Neural cell (in vitro differentiated cells): ENCODE data around the gene SDC3. TPM values are rescaled to one million over a fixed set of nuclear protein-coding genes. Genes with fewer than 3 reads are reported as not detected.

Experiments used
- H2AFZ ChIP-seq: fragments of 200-600, 300-800 bp; sonication (generic), shearing (Covaris generic); 2 replicates; pipeline ENCODE4 v1.6.0; 2014; ENCODE audit warnings: low read depth, mild to moderate bottlenecking, antibody characterized with exemption, low read length, moderate library complexity
- H3F3A ChIP-seq: fragments of 200-600 bp; shearing (Covaris generic); 2 replicates; pipeline ENCODE4 v1.6.1; 2016; ENCODE audit warnings: mild to moderate bottlenecking, moderate library complexity, mixed read lengths, antibody characterized with exemption, low read length; ENCODE audit not compliant: insufficient read depth, poor library complexity, severe bottlenecking
- H3K27ac ChIP-seq: fragments of 200-600, 300-800 bp; sonication (generic), shearing (Covaris generic); 2 replicates; pipeline ENCODE4 v1.5.1; 2014; ENCODE audit warnings: mild to moderate bottlenecking, low read length, moderate library complexity
- H3K27me3 ChIP-seq: fragments of 300-800, 200-600 bp; sonication (generic), shearing (Covaris generic); 2 replicates; pipeline ENCODE4 v1.6.0; 2014; ENCODE audit warnings: mild to moderate bottlenecking, low read depth, low read length, moderate library complexity; ENCODE audit not compliant: insufficient read depth
- H3K36me3 ChIP-seq: fragments of 300-800, 200-600 bp; sonication (generic), shearing (Covaris generic); 2 replicates; pipeline ENCODE4 v1.5.1; 2014; ENCODE audit warnings: mild to moderate bottlenecking, antibody characterized with exemption, low read length, moderate library complexity; ENCODE audit not compliant: insufficient read depth
- H3K4me2 ChIP-seq: fragments of 300-800, 200-600 bp; sonication (generic), shearing (Covaris generic); 2 replicates; pipeline ENCODE4 v1.6.0; 2014; ENCODE audit warnings: mild to moderate bottlenecking, low read length
- H3K4me3 ChIP-seq: fragments of 300-800, 200-600 bp; sonication (generic), shearing (Covaris generic); 2 replicates; pipeline ENCODE4 v1.5.1; 2014; ENCODE audit warnings: mild to moderate bottlenecking, low read length, moderate library complexity
- H3K79me2 ChIP-seq: fragments of 200-600 bp; shearing (Covaris generic); replicated peaks from 2 replicates; pipeline ENCODE4 v1.6.0; 2014; ENCODE audit warnings: mild to moderate bottlenecking, low read length, moderate library complexity; ENCODE audit not compliant: insufficient read depth
- H3K9ac ChIP-seq: fragments of 300-800, 200-600 bp; sonication (generic), shearing (Covaris generic); 2 replicates; pipeline ENCODE4 v1.6.1; 2016; ENCODE audit warnings: mild to moderate bottlenecking, low read length, mixed read lengths
- H3K9me2 ChIP-seq: fragments of 200-600 bp; shearing (Covaris generic); 2 replicates; pipeline ENCODE4 v1.6.1; 2016; ENCODE audit warnings: mild to moderate bottlenecking, low read length, mixed read lengths; ENCODE audit not compliant: insufficient read depth
- H3K9me3 ChIP-seq: fragments of 200-600, 300-800 bp; sonication (generic), shearing (Covaris generic); 2 replicates; pipeline ENCODE4 v1.6.1; 2016; ENCODE audit warnings: mild to moderate bottlenecking, mixed run types, low read length, moderate library complexity, mixed read lengths
- H4K20me1 ChIP-seq: fragments of 200-600 bp; shearing (Covaris generic); 2 replicates; pipeline ENCODE4 v1.6.1; 2016; ENCODE audit warnings: mild to moderate bottlenecking, mixed run types; ENCODE audit not compliant: insufficient read depth
- CTCF ChIP-seq: fragments of 450-650 bp; IDR thresholded peaks from 2 replicates; pipeline ENCODE4 v1.5.1; 2014; ENCODE audit warnings: antibody characterized with exemption, mild to moderate bottlenecking, moderate library complexity; ENCODE audit not compliant: poor library complexity, severe bottlenecking
- EP300 ChIP-seq: fragments of 450-650 bp; conservative IDR thresholded peaks from 2 replicates; pipeline ENCODE4 v1.6.1; 2014; ENCODE audit warnings: antibody characterized with exemption, mild to moderate bottlenecking, moderate library complexity; ENCODE audit not compliant: poor library complexity, severe bottlenecking
- EZH2 ChIP-seq: fragments of 200-600, 300-800 bp; shearing (Covaris generic), sonication (generic); IDR thresholded peaks from 2 replicates; pipeline ENCODE4 v1.6.1; 2014; ENCODE audit warnings: antibody characterized with exemption, low read length, borderline replicate concordance, mild to moderate bottlenecking; ENCODE audit not compliant: insufficient read depth, poor library complexity, severe bottlenecking
- MXI1 ChIP-seq: fragments of 450-650 bp; conservative IDR thresholded peaks from 2 replicates; pipeline ENCODE4 v1.6.1; 2014; ENCODE audit warnings: antibody characterized with exemption, mild to moderate bottlenecking; ENCODE audit not compliant: poor library complexity, severe bottlenecking
- POLR2AphosphoS5 ChIP-seq: IDR thresholded peaks from 2 replicates; pipeline ENCODE4 v1.6.1; 2012
- RAD21 ChIP-seq: fragments of 450-650 bp; conservative IDR thresholded peaks from 2 replicates; pipeline ENCODE4 v1.6.1; 2014; ENCODE audit warnings: antibody characterized with exemption, mild to moderate bottlenecking, moderate library complexity
- SMC3 ChIP-seq: fragments of 450-650 bp; conservative IDR thresholded peaks from 2 replicates; pipeline ENCODE4 v1.6.1; 2014; ENCODE audit warnings: antibody characterized with exemption, mild to moderate bottlenecking, moderate library complexity; ENCODE audit not compliant: poor library complexity
- TAF1 ChIP-seq: IDR thresholded peaks from 2 replicates; pipeline ENCODE4 v1.6.1; 2012; ENCODE audit warnings: low read depth
- polyA plus RNA-seq: library from polyadenylated mRNA; depleted of rRNA; stranded (reverse); fragments of >200 nt; gene quantifications from 2 replicates; pipeline ENCODE4 v1.2.3, GENCODE V29; 2014
- TF ChIP-seq, protein P1 (sequence below): IDR thresholded peaks from 2 replicates; pipeline ENCODE4 v1.6.1; 2012; ENCODE audit warnings: borderline replicate concordance

The SDC3 gene
- polyA plus RNA-seq, 1 donor from 2014 or later: 55.2 TPM

- H3K27me3 ChIP-seq: no peaks in the 10 kb centered on the region
- no peak overlapping the region for H2AFZ ChIP-seq
- H3K36me3 ChIP-seq: no peaks in the 10 kb centered on the region
- no peaks in the 10 kb centered on the region for H3F3A ChIP-seq
- no peaks in the 10 kb centered on the region for H3K9me3 ChIP-seq
- H3K9me2 ChIP-seq: no peaks in the 10 kb centered on the region
- no peak overlapping the region for H3K27ac ChIP-seq
- H3K9ac ChIP-seq: no peak overlapping the region
- H3K4me3 ChIP-seq: no peak overlapping the region
- H3K4me2 ChIP-seq: no peak overlapping the region
- TF ChIP-seq, protein P1, sequence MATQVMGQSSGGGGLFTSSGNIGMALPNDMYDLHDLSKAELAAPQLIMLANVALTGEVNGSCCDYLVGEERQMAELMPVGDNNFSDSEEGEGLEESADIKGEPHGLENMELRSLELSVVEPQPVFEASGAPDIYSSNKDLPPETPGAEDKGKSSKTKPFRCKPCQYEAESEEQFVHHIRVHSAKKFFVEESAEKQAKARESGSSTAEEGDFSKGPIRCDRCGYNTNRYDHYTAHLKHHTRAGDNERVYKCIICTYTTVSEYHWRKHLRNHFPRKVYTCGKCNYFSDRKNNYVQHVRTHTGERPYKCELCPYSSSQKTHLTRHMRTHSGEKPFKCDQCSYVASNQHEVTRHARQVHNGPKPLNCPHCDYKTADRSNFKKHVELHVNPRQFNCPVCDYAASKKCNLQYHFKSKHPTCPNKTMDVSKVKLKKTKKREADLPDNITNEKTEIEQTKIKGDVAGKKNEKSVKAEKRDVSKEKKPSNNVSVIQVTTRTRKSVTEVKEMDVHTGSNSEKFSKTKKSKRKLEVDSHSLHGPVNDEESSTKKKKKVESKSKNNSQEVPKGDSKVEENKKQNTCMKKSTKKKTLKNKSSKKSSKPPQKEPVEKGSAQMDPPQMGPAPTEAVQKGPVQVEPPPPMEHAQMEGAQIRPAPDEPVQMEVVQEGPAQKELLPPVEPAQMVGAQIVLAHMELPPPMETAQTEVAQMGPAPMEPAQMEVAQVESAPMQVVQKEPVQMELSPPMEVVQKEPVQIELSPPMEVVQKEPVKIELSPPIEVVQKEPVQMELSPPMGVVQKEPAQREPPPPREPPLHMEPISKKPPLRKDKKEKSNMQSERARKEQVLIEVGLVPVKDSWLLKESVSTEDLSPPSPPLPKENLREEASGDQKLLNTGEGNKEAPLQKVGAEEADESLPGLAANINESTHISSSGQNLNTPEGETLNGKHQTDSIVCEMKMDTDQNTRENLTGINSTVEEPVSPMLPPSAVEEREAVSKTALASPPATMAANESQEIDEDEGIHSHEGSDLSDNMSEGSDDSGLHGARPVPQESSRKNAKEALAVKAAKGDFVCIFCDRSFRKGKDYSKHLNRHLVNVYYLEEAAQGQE: no peak
- no peaks in the 10 kb centered on the region for H4K20me1 ChIP-seq
- no peaks in the 10 kb centered on the region for H3K79me2 ChIP-seq
Observed at GRCh38 chr1:30830537-30830936, 78.0 kb downstream of the SDC3 start.

DNA sequence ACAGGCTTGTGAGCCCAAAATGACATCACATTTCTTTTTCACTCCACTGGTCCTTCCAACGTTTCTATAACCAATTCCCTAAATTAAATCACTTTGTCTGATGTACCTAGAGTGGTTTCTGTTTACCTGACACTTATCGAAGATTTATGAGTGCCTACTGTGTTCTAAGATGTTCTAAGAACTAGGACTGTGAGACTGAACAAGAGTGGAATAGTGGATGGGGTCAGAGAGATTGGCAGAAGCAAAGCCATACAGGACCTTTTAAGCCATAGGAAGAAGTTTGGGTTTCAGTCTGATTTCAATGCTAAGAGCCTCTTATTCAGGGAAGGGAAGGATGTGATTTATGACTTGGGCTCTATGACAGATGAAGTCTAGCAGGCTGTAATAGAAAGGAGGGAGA lies 78.7 kb downstream of the SDC3 start:
- Histone ChIP-seq H3K4me2 (no peak overlapping the region), H3K9me3 (no peaks in the 10 kb centered on the region), H3K9ac (no peak overlapping the region), H3K27ac (no peak overlapping the region), H3K27me3 (no peaks in the 10 kb centered on the region), H2AFZ (no peak overlapping the region), H4K20me1 (no peaks in the 10 kb centered on the region), H3K79me2 (no peaks in the 10 kb centered on the region), H3K4me3 (no peak overlapping the region), H3K36me3 (no peaks in the 10 kb centered on the region), H3F3A (no peaks in the 10 kb centered on the region), H3K9me2 (no peaks in the 10 kb centered on the region)
- TF ChIP-seq, protein P1: no peak
- TF ChIP-seq EZH2: no peak
- no peak for TF ChIP-seq SMC3
- TF ChIP-seq MXI1: no peak
- no peak for TF ChIP-seq TAF1
- no peak for TF ChIP-seq POLR2AphosphoS5
- TF ChIP-seq CTCF: no peak
- TF ChIP-seq EP300: no peak
- no peak for TF ChIP-seq RAD21
